A549 (cell line): ENCODE measurements around the gene KRT7. TPM values are rescaled to one million over a fixed set of nuclear protein-coding genes. Genes with fewer than 3 reads are reported as not detected.

Experiments used
- ATAC-seq, 2 experiments: fragments of 200-7000 bp in 1 of 2; fragments of >200 bp in 1 of 2; cut with Nextera tagmentation in 1 of 2; cut with Tn5 transposase in 1 of 2; 3 replicates each; pipeline versions ENCODE4 v1.8.0 to v1.9.1; 2018 to 2020; ENCODE audit warnings: mild to moderate bottlenecking in 1 of 2, moderate library complexity in 1 of 2
- CTCF ChIA-PET: fragments of 300-600 bp; sonication (Branson Sonifier 250); formaldehyde crosslinking; extraction: SDS; loops from one replicate; lab custom pipeline; 2021; ENCODE audit warnings: antibody characterized with exemption, inconsistent platforms; lab: Yijun Ruan, JAX
- POLR2A ChIA-PET: fragments of 350-600 bp; formaldehyde crosslinking; extraction: SDS; loops from one replicate; lab custom pipeline; 2021; ENCODE audit warnings: antibody characterized with exemption, inconsistent platforms; lab: Yijun Ruan, JAX
- DNase-seq, 2 experiments: peaks; one replicate each; pipeline versions ENCODE4 v3.0.0 to v3.0.0-alpha.2; 2011 to 2016; ENCODE audit warnings: low read depth in 1 of 2, low spot score in 1 of 2
- FAIRE-seq: peaks from 2 replicates; lab custom pipeline; 2011; peaks lifted over from hg19 to GRCh38; lab: Jason Lieb, UNC
- H3K27ac ChIP-seq, 2 experiments: fragments of >200 bp; sonication (Bioruptor Twin); formaldehyde crosslinking; 3 replicates each; pipeline ENCODE4 v1.5.1; 2016 to 2017
- H3K4me1 ChIP-seq: fragments of >200 bp; sonication (Bioruptor Twin); formaldehyde crosslinking; 3 replicates; pipeline ENCODE4 v1.6.1; 2016
- H3K4me2 ChIP-seq: fragments of >200 bp; sonication (Bioruptor Twin); formaldehyde crosslinking; 3 replicates; pipeline ENCODE4 v1.6.1; 2016
- H3K4me3 ChIP-seq: fragments of >200 bp; sonication (Bioruptor Twin); formaldehyde crosslinking; 3 replicates; pipeline ENCODE4 v1.5.1; 2016
- H3K9me3 ChIP-seq: fragments of >200 bp; sonication (Bioruptor Twin); formaldehyde crosslinking; 3 replicates; pipeline ENCODE4 v1.6.1; 2016
- CBX8 ChIP-seq: fragments of 200-600 bp; sonication (generic); IDR thresholded peaks from 2 replicates; pipeline ENCODE4 v1.6.1; 2016
- CHD2 ChIP-seq: fragments of 150-350 bp; IDR thresholded peaks from 2 replicates; pipeline ENCODE4 v1.6.1; 2014; ENCODE audit warnings: low read length; ENCODE audit not compliant: partially characterized antibody
- CHD4 ChIP-seq: fragments of 200-600 bp; sonication (generic); IDR thresholded peaks from 2 replicates; pipeline ENCODE4 v1.6.1; 2016; ENCODE audit warnings: antibody characterized with exemption, mild to moderate bottlenecking, borderline replicate concordance
- ELK1 ChIP-seq: fragments of 150-350 bp; IDR thresholded peaks from 2 replicates; pipeline ENCODE4 v1.6.1; 2014; ENCODE audit warnings: low read depth, mild to moderate bottlenecking, low read length
- ESRRA ChIP-seq: fragments of 150-350 bp; IDR thresholded peaks from 2 replicates; pipeline ENCODE4 v1.6.1; 2014; ENCODE audit warnings: mild to moderate bottlenecking, low read length, borderline replicate concordance
- HDAC2 ChIP-seq: fragments of 200-600 bp; sonication (generic); IDR thresholded peaks from 2 replicates; pipeline ENCODE4 v1.6.1; 2016
- HES2 ChIP-seq: fragments of >200 bp; sonication (Bioruptor Twin); formaldehyde crosslinking; IDR thresholded peaks from 2 replicates; pipeline ENCODE4 v1.6.1; 2016
- HEYL ChIP-seq: fragments of 250-450 bp; sonication (Bioruptor Pico); IDR thresholded peaks from 2 replicates; pipeline ENCODE4 v1.8.0; 2021; ENCODE audit warnings: mild to moderate bottlenecking, moderate library complexity
- JUNB ChIP-seq: fragments of >200 bp; sonication (Bioruptor Twin); formaldehyde crosslinking; IDR thresholded peaks from 2 replicates; pipeline ENCODE4 v1.6.1; 2016
- MYC ChIP-seq: IDR thresholded peaks from 2 replicates; pipeline ENCODE4 v1.6.1; 2012; ENCODE audit warnings: mild to moderate bottlenecking, inconsistent platforms, low read length, improper control_type of control experiment, borderline replicate concordance
- NPAS2 ChIP-seq: fragments of 250-450 bp; sonication (Bioruptor Pico); IDR thresholded peaks from 2 replicates; pipeline ENCODE4 v1.8.0; 2022; ENCODE audit warnings: mild to moderate bottlenecking, moderate library complexity, borderline replicate concordance
- PHF8 ChIP-seq: fragments of 200-600 bp; sonication (generic); IDR thresholded peaks from 2 replicates; pipeline ENCODE4 v1.6.1; 2016; ENCODE audit warnings: low read depth, mild to moderate bottlenecking, antibody characterized with exemption, moderate library complexity, borderline replicate concordance
- RAD21 ChIP-seq, 2 experiments: fragments of >200 bp in 1 of 2; sonication (Bioruptor Twin) in 1 of 2; formaldehyde crosslinking in 1 of 2; IDR thresholded peaks in 1 of 2; conservative IDR thresholded peaks in 1 of 2; 2 replicates in 1 of 2; 3 replicates in 1 of 2; pipeline ENCODE4 v1.6.1; 2012 to 2018; ENCODE audit warnings: inconsistent platforms in 1 of 2
- RARB ChIP-seq: fragments of 250-450 bp; sonication (Bioruptor Pico); IDR thresholded peaks from 2 replicates; pipeline ENCODE4 v1.8.0; 2021; ENCODE audit warnings: mild to moderate bottlenecking, moderate library complexity
- RCOR1 ChIP-seq: fragments of 150-350 bp; IDR thresholded peaks from 2 replicates; pipeline ENCODE4 v1.6.1; 2014; ENCODE audit warnings: antibody characterized with exemption, low read length, low read depth
- RNF2 ChIP-seq: fragments of 200-600 bp; sonication (generic); IDR thresholded peaks from 2 replicates; pipeline ENCODE4 v1.6.1; 2016; ENCODE audit warnings: low read depth, mild to moderate bottlenecking, antibody characterized with exemption, moderate library complexity, borderline replicate concordance
- TFCP2L1 ChIP-seq: fragments of 250-450 bp; sonication (Bioruptor Pico); IDR thresholded peaks from 2 replicates; pipeline ENCODE4 v1.5.0; 2021; ENCODE audit warnings: mild to moderate bottlenecking
- ZFP36 ChIP-seq: fragments of 450-650 bp; IDR thresholded peaks from 2 replicates; pipeline ENCODE4 v1.6.1; 2014; ENCODE audit warnings: borderline replicate concordance; ENCODE audit not compliant: partially characterized antibody
- WGBS: methylation state at CpG from one replicate; pipeline ENCODE4 v1.1.6; 2017; ENCODE audit errors: missing lambda C conversion rate; 5-methylcytosine and 5-hydroxymethylcytosine counted together
- polyA plus RNA-seq, 4 experiments: library from polyadenylated mRNA; depleted of rRNA in 3 of 4; stranded (reverse); fragments of >200 nt; fragmentation: RNase III in 1 of 4; extraction: RNeasy Plus Mini Kit Qiagen cat#74134 plus additional on column Dnase treatment in 1 of 4; gene quantifications; 2 replicates in 3 of 4; 3 replicates in 1 of 4; pipeline ENCODE4 v1.2.3, GENCODE V29; 2011 to 2017
- TF ChIP-seq, protein P1 (sequence below): IDR thresholded peaks from 2 replicates; pipeline ENCODE4 v1.6.1; 2012
- TF ChIP-seq, protein P2 (sequence below): fragments of 250-450 bp; sonication (Bioruptor Pico); IDR thresholded peaks from 2 replicates; pipeline ENCODE4 v1.5.0; 2020; ENCODE audit warnings: low read depth, mild to moderate bottlenecking, moderate library complexity
- TF ChIP-seq, protein P3 (sequence below): fragments of >200 bp; sonication (Bioruptor Twin); formaldehyde crosslinking; IDR thresholded peaks from 3 replicates; pipeline ENCODE4 v1.5.1; 2016

Gene KRT7
- polyA plus RNA-seq, 2 of the 4 experiments (the other 2 are of a cell fraction) = 2,623 to 3,055 TPM

GRCh38 chr12:52200086-52200780, 32.8 kb upstream of the KRT7 start:
- WGBS = 86% methylated on average over 11 of the region's 13 CpGs
- ChIA-PET CTCF (interaction anchor here (1.0 to 4.7 kb wide), 7 partner anchors 22 to 680 kb away, joined by 3 to 20 read pairs (median 4); no protein-coding TSS in a partner anchor), POLR2A (interaction anchor here (2.1 kb wide), 1 partner anchor 9 kb away, joined by 7 read pairs; the partner anchor contains the start of gene KRT80)
- Histone ChIP-seq H3K9me3 (no peaks in the 10 kb centered on the region), H3K4me3 (no peak overlapping the region), H3K4me2 (no peak overlapping the region), H3K27ac (peak overlapping the region; percentile 87 to 96; a peak in 5 of 6 replicates), H3K4me1 (peaks cover 75% of the 10 kb centered on the region)
- TF ChIP-seq HDAC2 (no peak), CHD4 (no peak), HES2 (no peak), HEYL (no peak), JUNB (no peak), RARB (CRISPR knock-in tag) (no peak), PHF8 (no peak), RAD21 (conservative IDR thresholded peaks at IDR 0.05 in 1 of 2, IDR thresholded peaks at IDR 0.05 in 1 of 2) (no peak), MYC (no peak), ELK1 (no peak), RNF2 (no peak), RCOR1 (no peak), CHD2 (no peak), ZFP36 (no peak)
- TF ChIP-seq, protein P1, sequence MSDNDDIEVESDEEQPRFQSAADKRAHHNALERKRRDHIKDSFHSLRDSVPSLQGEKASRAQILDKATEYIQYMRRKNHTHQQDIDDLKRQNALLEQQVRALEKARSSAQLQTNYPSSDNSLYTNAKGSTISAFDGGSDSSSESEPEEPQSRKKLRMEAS = no peak
- TF ChIP-seq, protein P2, sequence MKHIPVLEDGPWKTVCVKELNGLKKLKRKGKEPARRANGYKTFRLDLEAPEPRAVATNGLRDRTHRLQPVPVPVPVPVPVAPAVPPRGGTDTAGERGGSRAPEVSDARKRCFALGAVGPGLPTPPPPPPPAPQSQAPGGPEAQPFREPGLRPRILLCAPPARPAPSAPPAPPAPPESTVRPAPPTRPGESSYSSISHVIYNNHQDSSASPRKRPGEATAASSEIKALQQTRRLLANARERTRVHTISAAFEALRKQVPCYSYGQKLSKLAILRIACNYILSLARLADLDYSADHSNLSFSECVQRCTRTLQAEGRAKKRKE (CRISPR knock-in tag) = no peak
- TF ChIP-seq, protein P3, sequence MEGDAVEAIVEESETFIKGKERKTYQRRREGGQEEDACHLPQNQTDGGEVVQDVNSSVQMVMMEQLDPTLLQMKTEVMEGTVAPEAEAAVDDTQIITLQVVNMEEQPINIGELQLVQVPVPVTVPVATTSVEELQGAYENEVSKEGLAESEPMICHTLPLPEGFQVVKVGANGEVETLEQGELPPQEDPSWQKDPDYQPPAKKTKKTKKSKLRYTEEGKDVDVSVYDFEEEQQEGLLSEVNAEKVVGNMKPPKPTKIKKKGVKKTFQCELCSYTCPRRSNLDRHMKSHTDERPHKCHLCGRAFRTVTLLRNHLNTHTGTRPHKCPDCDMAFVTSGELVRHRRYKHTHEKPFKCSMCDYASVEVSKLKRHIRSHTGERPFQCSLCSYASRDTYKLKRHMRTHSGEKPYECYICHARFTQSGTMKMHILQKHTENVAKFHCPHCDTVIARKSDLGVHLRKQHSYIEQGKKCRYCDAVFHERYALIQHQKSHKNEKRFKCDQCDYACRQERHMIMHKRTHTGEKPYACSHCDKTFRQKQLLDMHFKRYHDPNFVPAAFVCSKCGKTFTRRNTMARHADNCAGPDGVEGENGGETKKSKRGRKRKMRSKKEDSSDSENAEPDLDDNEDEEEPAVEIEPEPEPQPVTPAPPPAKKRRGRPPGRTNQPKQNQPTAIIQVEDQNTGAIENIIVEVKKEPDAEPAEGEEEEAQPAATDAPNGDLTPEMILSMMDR = no peak
- DNase-seq = no peak
- peak in 1 of 2 experiments; percentile 9; a peak in 2 of 6 replicates for ATAC-seq
- FAIRE-seq = no peak

GRCh38 chr12:52200781-52201450, 32.1 kb upstream of the KRT7 start:
- WGBS = 97% methylated on average over 12 of the region's 15 CpGs
- ChIA-PET CTCF (interaction anchor here (0.7 to 4.7 kb wide), 8 partner anchors 19 to 679 kb away, joined by 3 to 20 read pairs (median 4); no protein-coding TSS in a partner anchor), POLR2A (interaction anchor here (2.1 kb wide), 1 partner anchor 9 kb away, joined by 7 read pairs; the partner anchor contains the start of gene KRT80)
- ATAC-seq (no peak), DNase-seq (no peak), FAIRE-seq (no peak)
- H3K27ac ChIP-seq = peak overlapping the region; percentile 87 to 96; a peak in 5 of 6 replicates
- H3K4me3 ChIP-seq = no peak overlapping the region
- H3K9me3 ChIP-seq = no peaks in the 10 kb centered on the region
- H3K4me1 ChIP-seq = peaks cover 76% of the 10 kb centered on the region
- no peak overlapping the region for H3K4me2 ChIP-seq
- TF ChIP-seq ESRRA (no peak), NPAS2 (no peak), CBX8 (no peak), RAD21 (conservative IDR thresholded peaks at IDR 0.05 in 1 of 2, IDR thresholded peaks at IDR 0.05 in 1 of 2) (no peak), TFCP2L1 (no peak)
